ENCODE data around the gene CKB. TPM values are rescaled to one million over a fixed set of nuclear protein-coding genes. Genes with fewer than 3 reads are reported as not detected.

Gene CKB
- total and polyA plus RNA-seq, 9 of the 15 experiments (the other 6 are each of a cell fraction or from before 2014, with no cell fraction given), result 23.9 to 692 (median 132) TPM

- TF ChIP-seq TFAP4 (CRISPR knock-in tag; IDR thresholded peaks at IDR 0.05; ENCODE audit: borderline replicate concordance) (no peak), CREB1 (IDR thresholded peaks at IDR 0.05) (no peak), CREB1 (CRISPR knock-in tag; IDR thresholded peaks at IDR 0.05) (no peak), NFXL1 (CRISPR knock-in tag; IDR thresholded peaks at IDR 0.05) (no peak), ESRRB (CRISPR knock-in tag; IDR thresholded peaks at IDR 0.05; ENCODE audit: borderline replicate concordance) (no peak)
Measured at GRCh38 chr14:103488960-103489359, 33.7 kb downstream of the CKB start (continued).

GRCh38 chr14:103488071-103488470, 34.6 kb downstream of the CKB start:
- WGBS (ENCODE audit: insufficient coverage, low coverage, missing lambda C conversion rate), result 95% methylated on average over 5 of the region's 6 CpGs

More at GRCh38 chr14:103488071-103488470, 34.6 kb downstream of the CKB start:
- peaks cover 55% of the 10 kb centered on the region for H3K36me3 ChIP-seq (ENCODE audit: control insufficient read depth, insufficient read depth, low read length)
- no peak for DNase-seq (ENCODE audit: extremely low read depth in 1 of 4, low spot score in 3 of 4)
- H3K4me2 ChIP-seq (ENCODE audit: insufficient read depth, low read length), result no peak overlapping the region
- H3K9ac ChIP-seq (ENCODE audit: insufficient read depth in 1 of 2, low read depth in 2 of 2, low read length in 2 of 2), result no peak overlapping the region
- no peak for FAIRE-seq
- H3K27ac ChIP-seq (ENCODE audit: extremely low read depth, low read depth, low read length), result no peak overlapping the region
- H3K27me3 ChIP-seq (ENCODE audit: control insufficient read depth in 2 of 2, insufficient read depth in 2 of 2, low read length in 2 of 2), result no peaks in the 10 kb centered on the region
- in situ Hi-C loops (cut with MboI) (no loop called here), intact Hi-C loops (cut with micrococcal nuclease) (no loop called here)
- H3K4me3 ChIP-seq, result no peak overlapping the region
- POLR2A ChIA-PET, result interaction anchor here (0.8 kb wide), 1 partner anchor 20 kb away, joined by 3 read pairs; no protein-coding TSS in a partner anchor
- no TSS peak for BruUV-seq (replicated peaks)
- no peaks in the 10 kb centered on the region for H3K9me3 ChIP-seq (replicated peaks; ENCODE audit: control insufficient read depth, insufficient read depth, low read depth, low read length)
- no peak for ATAC-seq
- H3K4me1 ChIP-seq (replicated peaks in 1 of 2; ENCODE audit: control insufficient read depth in 2 of 2, insufficient read depth in 2 of 2, low read length in 2 of 2), result no peaks in the 10 kb centered on the region
- CTCF ChIA-PET (ENCODE audit: low intra/inter-chr PET ratio), result no interaction called here
- H4K20me1 ChIP-seq (replicated peaks; ENCODE audit: control insufficient read depth, insufficient read depth, low read length), result no peaks in the 10 kb centered on the region
- H3K79me2 ChIP-seq (ENCODE audit: control insufficient read depth, insufficient read depth, low read length), result no peaks in the 10 kb centered on the region
- H3K9me1 ChIP-seq (ENCODE audit: control insufficient read depth, insufficient read depth, low read length), result no peaks in the 10 kb centered on the region
- H2AFZ ChIP-seq (ENCODE audit: low read depth, low read length), result no peak overlapping the region
- TF ChIP-seq ZNF282 (CRISPR knock-in tag; IDR thresholded peaks at IDR 0.05), result no peak
- TF ChIP-seq ELF4 (CRISPR knock-in tag; IDR thresholded peaks at IDR 0.05), result no peak
- TF ChIP-seq HDAC3 (IDR thresholded peaks at IDR 0.05; ENCODE audit: borderline replicate concordance, partially characterized antibody), result no peak
- TF ChIP-seq MAFK (IDR thresholded peaks at IDR 0.05; ENCODE audit: low read length), result no peak
- no peak for TF ChIP-seq CTCFL (IDR thresholded peaks at IDR 0.05; ENCODE audit: borderline replicate concordance, insufficient read depth, low read depth, low read length, poor library complexity, severe bottlenecking)
- no peak for TF ChIP-seq EP300 (IDR thresholded peaks at IDR 0.05; ENCODE audit: low read length)
- TF ChIP-seq HNRNPL (IDR thresholded peaks at IDR 0.05; ENCODE audit: low read depth, low read length), result no peak
- no peak for TF ChIP-seq NCOA1 (IDR thresholded peaks at IDR 0.05; ENCODE audit: low read depth)
